PFSK-1 (cell line): ENCODE data around the gene IFT52.

ENCODE experiments used
- FOXP2 ChIP-seq: optimal IDR thresholded peaks from 2 replicates; pipeline ENCODE3; 2011; ENCODE audit warnings: borderline replicate concordance, control low read depth, inconsistent platforms; ENCODE audit not compliant: insufficient read depth; ENCODE audit errors: extremely low read length, extremely low read depth
- POLR2AphosphoS5 ChIP-seq: IDR thresholded peaks from 2 replicates; pipeline ENCODE4 v1.6.1; 2012; ENCODE audit warnings: low read depth, mild to moderate bottlenecking, control low read depth, low read length, moderate library complexity
- REST ChIP-seq, 2 experiments: IDR thresholded peaks; 2 replicates each; pipeline versions ENCODE4 v1.6.1 to v1.8.0; 2011 to 2012; ENCODE audit warnings: low read depth in 2 of 2, low read length in 2 of 2, control low read depth in 1 of 2, inconsistent platforms in 1 of 2, mild to moderate bottlenecking in 1 of 2, moderate library complexity in 1 of 2; ENCODE audit not compliant: insufficient read depth in 1 of 2
- SIN3A ChIP-seq: IDR thresholded peaks from 2 replicates; pipeline ENCODE4 v1.6.1; 2012; ENCODE audit warnings: mild to moderate bottlenecking, low read length, moderate library complexity, borderline replicate concordance; ENCODE audit not compliant: insufficient read depth
- TAF1 ChIP-seq: IDR thresholded peaks from 2 replicates; pipeline ENCODE4 v1.6.1; 2012; ENCODE audit warnings: low read length, control low read depth, borderline replicate concordance; ENCODE audit not compliant: insufficient read depth

The IFT52 gene

DNA sequence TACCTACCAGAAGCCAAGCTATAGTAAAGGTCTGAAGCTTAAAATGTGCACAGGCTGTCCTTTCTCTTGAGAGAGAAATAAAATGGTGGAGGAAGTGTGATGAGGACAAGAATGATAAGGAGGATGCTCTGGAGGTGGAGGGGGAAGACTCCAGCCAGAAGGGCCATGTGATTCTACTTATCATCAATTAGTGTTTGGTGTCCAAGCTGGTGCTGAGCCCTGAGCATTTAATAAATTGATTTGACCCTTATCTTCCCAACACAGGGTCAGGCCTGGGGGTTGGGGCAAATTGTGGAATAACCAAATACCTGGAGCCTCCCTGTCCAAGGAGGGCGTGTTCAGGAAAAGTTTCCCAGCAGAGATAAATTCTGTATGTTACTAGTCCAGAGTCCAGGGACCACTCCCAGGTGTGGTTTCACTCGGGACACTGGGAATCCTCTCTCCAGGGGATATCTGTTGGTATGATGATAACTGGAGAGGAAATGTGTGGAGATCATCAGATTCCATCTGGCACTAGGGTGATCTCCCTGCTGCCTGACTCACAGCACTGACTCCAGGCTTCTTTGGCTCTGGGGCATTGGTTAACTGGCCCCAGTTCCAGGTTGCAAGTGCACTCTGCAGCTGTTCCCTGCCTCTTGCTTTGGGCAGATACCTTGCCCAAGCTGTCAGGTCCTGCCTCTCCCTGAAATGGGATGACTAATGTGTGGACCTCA, 72.4 kb downstream of the IFT52 start:
- TF ChIP-seq POLR2AphosphoS5 (no peak), SIN3A (no peak), TAF1 (no peak)

DNA sequence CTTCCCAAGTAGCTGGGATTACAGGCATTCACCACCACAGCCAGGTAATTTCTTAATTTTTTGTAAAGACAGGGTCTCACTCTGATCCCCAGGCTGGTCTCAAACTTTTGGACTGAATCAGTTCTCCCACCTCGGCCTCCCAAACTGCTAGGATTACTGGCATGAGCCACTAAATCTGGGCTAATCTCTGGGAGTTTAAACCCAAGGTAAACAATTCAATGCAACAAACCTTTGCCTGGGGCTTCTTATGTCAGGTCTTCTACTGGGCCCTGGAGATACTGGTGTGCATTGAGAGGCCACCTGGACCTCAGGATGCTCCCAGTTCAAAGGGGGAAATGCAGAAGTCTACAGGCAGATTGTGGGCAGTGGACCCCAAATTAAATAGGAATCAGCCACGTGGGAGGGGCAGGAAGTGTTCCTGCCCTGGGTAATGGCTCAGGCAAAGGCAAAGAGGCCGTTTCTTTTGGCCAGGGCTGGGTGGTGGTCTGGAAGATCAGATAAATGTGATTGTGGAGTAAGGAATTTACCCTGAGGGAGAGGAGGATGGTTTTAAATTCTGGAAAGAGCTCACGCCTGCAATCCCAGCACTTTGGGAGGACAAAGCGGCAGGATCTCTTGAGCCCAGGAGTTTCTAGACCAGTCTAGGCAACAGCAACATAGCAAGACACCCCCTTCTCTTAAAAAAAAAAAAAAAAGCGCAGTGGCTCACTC, 74.9 kb downstream of the IFT52 start:
- no peak for TF ChIP-seq TAF1
- TF ChIP-seq FOXP2: no peak
- TF ChIP-seq REST (IDR thresholded peaks at IDR 0.05; ENCODE audit: insufficient read depth in 1 of 2, low read depth in 2 of 2, low read length in 2 of 2): no peak
- no peak for TF ChIP-seq POLR2AphosphoS5
- no peak for TF ChIP-seq SIN3A

DNA sequence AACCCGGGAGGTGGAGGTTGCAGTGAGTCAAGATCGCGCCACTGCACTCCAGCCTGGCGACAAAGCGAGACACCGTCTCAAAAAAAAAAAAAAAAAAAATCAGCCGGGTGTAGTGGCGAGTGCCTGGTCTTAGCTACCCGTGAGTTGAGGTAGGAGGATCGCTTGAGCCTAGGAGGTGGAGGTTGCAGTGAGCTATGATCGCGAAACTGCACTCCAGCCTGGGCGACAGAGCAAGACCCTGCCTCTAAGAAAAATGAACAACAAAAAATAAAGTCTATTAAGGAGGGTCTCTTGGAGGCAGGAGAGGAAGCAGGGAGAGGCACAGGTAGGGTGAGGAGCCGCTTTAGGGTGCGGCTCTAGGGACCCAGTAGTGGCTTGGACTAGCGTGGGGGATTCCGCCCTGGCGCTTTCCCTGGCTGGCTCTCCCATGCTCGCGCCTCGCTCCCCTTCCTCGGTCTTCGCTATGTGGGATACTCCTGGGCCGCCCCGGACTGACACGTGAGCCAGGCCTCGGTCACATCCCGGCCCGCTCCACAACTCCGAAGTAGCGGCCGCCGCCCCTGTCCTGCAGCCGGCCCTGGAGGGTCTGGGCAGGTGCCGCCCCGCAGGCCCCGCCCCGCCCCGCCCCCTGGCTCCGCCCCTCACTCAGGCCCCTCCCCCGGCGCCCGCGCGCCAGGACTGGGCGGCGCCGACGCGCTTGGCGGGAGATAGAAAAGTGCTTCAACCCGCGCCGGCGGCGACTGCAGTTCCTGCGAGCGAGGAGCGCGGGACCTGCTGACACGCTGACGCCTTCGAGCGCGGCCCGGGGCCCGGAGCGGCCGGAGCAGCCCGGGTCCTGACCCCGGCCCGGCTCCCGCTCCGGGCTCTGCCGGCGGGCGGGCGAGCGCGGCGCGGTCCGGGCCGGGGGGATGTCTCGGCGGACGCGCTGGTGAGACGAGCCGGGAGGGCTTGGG, 75.9 kb downstream of the IFT52 start, which contains the start of gene MYBL2:
Gene MYBL2 (plus strand): TSS at position 739 of the 953 bp plus-strand sequence. CDS start 170 bp downstream, at position 909.
- peak; percentile 11 for TF ChIP-seq FOXP2
- TF ChIP-seq REST (IDR thresholded peaks at IDR 0.05; ENCODE audit: insufficient read depth in 1 of 2, low read depth in 2 of 2, low read length in 2 of 2): no peak
- TF ChIP-seq SIN3A: peak; percentile 87; the same call in 1 of the 2 replicates
- peak; percentile 53; the same call in 1 of the 2 replicates for TF ChIP-seq POLR2AphosphoS5
- 0 out of 2 replicates have a peak, but pooled peaks have one; percentile 43 for TF ChIP-seq TAF1

- TF ChIP-seq FOXP2 (no peak), SIN3A (no peak), POLR2AphosphoS5 (no peak), TAF1 (no peak), REST (IDR thresholded peaks at IDR 0.05; ENCODE audit: insufficient read depth in 1 of 2, low read depth in 2 of 2, low read length in 2 of 2) (no peak)
These were observed 76.8 kb downstream of the IFT52 start for GRCh38 chr20:43667341-43668132.
